Fibroblast of lung (primary cell): ENCODE data around the gene RPL10. TPM values are rescaled to one million over a fixed set of nuclear protein-coding genes. Genes with fewer than 3 reads are reported as not detected.

Experiments used
- DNase-seq, 2 donors: peaks; one replicate each; pipeline versions ENCODE4 v3.0.0 to v3.0.0-alpha.2; 2010; ENCODE audit warnings: low read depth in 2 of 2
- H2AFZ ChIP-seq: 2 replicates; pipeline ENCODE4 v1.5.1; 2012; ENCODE audit warnings: low read length, control low read depth, inconsistent platforms
- H3K27ac ChIP-seq: 2 replicates; pipeline ENCODE4 v1.5.1; 2011; ENCODE audit warnings: low read length, control low read depth; ENCODE audit not compliant: insufficient read depth
- H3K27me3 ChIP-seq: 2 replicates; pipeline ENCODE4 v1.5.1; 2011; ENCODE audit warnings: mild to moderate bottlenecking, low read length; ENCODE audit not compliant: control insufficient read depth, insufficient read depth
- H3K36me3 ChIP-seq: 2 replicates; pipeline ENCODE4 v1.5.1; 2011; ENCODE audit warnings: low read length; ENCODE audit not compliant: control insufficient read depth, insufficient read depth
- H3K4me1 ChIP-seq: 2 replicates; pipeline ENCODE4 v1.5.1; 2011; ENCODE audit warnings: low read length; ENCODE audit not compliant: control insufficient read depth, insufficient read depth; ENCODE audit errors: extremely low read depth
- H3K4me2 ChIP-seq: 2 replicates; pipeline ENCODE4 v1.5.1; 2011; ENCODE audit warnings: low read length, control low read depth; ENCODE audit not compliant: insufficient read depth; ENCODE audit errors: extremely low read depth
- H3K4me3 ChIP-seq, 4 experiments: fragments of 200-600 bp in 1 of 4; sonication (generic) in 1 of 4; replicated peaks in 1 of 4; 2 replicates each; pipeline ENCODE4 v1.5.1; 2011 to 2016; ENCODE audit warnings: low read length in 4 of 4, low read depth in 3 of 4, mild to moderate bottlenecking in 3 of 4, control low read depth in 2 of 4, inconsistent platforms in 1 of 4, mixed read lengths in 1 of 4; ENCODE audit not compliant: insufficient read depth in 1 of 4; ENCODE audit errors: control extremely low read depth in 1 of 4
- H3K79me2 ChIP-seq: 2 replicates; pipeline ENCODE4 v1.5.1; 2012; ENCODE audit warnings: mild to moderate bottlenecking, low read length, inconsistent platforms; ENCODE audit not compliant: control insufficient read depth, insufficient read depth
- H3K9ac ChIP-seq: 2 replicates; pipeline ENCODE4 v1.5.1; 2011; ENCODE audit warnings: mild to moderate bottlenecking, low read length, control low read depth; ENCODE audit not compliant: insufficient read depth
- H3K9me3 ChIP-seq: 2 replicates; pipeline ENCODE4 v1.5.1; 2012; ENCODE audit warnings: low read depth, low read length; ENCODE audit not compliant: control insufficient read depth, insufficient read depth
- H4K20me1 ChIP-seq: 2 replicates; pipeline ENCODE4 v1.5.1; 2011; ENCODE audit warnings: low read length; ENCODE audit not compliant: control insufficient read depth, insufficient read depth; ENCODE audit errors: extremely low read depth
- CTCF ChIP-seq, 2 donors: IDR thresholded peaks in 1 of 2; conservative IDR thresholded peaks in 1 of 2; 1 replicate in 1 of 2; 2 replicates in 1 of 2; pipeline ENCODE4 v1.5.1; 2011 to 2012; ENCODE audit warnings: low read length in 2 of 2, control low read depth in 1 of 2, inconsistent platforms in 1 of 2, low read depth in 1 of 2, mild to moderate bottlenecking in 1 of 2
- EZH2 ChIP-seq: IDR thresholded peaks from 2 replicates; pipeline ENCODE4 v1.5.1; 2012; ENCODE audit warnings: low read length, control low read depth, mild to moderate bottlenecking; ENCODE audit errors: missing control alignments
- polyA plus RNA-seq, 2 donors: library from polyadenylated mRNA; depleted of rRNA in 1 of 2; stranded (reverse) in 1 of 2; unstranded in 1 of 2; fragments of >200 nt; gene quantifications; 2 replicates each; pipeline ENCODE4 v1.2.1, GENCODE V29; 2011 to 2012; ENCODE audit warnings: missing spikeins in 1 of 2
- total RNA-seq: library from RNA; depleted of rRNA; stranded (reverse); fragments of >200 nt; gene quantifications from 2 replicates; pipeline ENCODE4 v1.2.1, GENCODE V29; 2014

The RPL10 gene
- total and polyA plus RNA-seq, 2 donors (not counting 1 experiment from before 2014, with no cell fraction given) = 2,319 to 4,527 TPM

GRCh38 chrX:154379569-154379951, 18.6 kb upstream of the RPL10 start:
- Histone ChIP-seq H3K36me3 (peaks cover 3% of the 10 kb centered on the region), H3K4me3 (peak overlapping the region; percentile 73 to 84 (median 77)), H3K27ac (peak overlapping the region; percentile 96), H3K4me2 (peak overlapping the region; percentile 88), H4K20me1 (no peaks in the 10 kb centered on the region), H3K79me2 (peaks cover 18% of the 10 kb centered on the region), H2AFZ (no peak overlapping the region), H3K9me3 (no peaks in the 10 kb centered on the region), H3K4me1 (peaks cover 5% of the 10 kb centered on the region), H3K27me3 (no peaks in the 10 kb centered on the region), H3K9ac (peak overlapping the region; percentile 97)
- TF ChIP-seq EZH2 = no peak
- TF ChIP-seq CTCF (conservative IDR thresholded peaks at IDR 0.05 in 1 of 2, IDR thresholded peaks at IDR 0.05 in 1 of 2; ENCODE audit: low read depth in 1 of 2, low read length in 2 of 2) = no peak
- no peak for DNase-seq

- Histone ChIP-seq H2AFZ (no peak overlapping the region), H4K20me1 (no peaks in the 10 kb centered on the region), H3K9ac (peak overlapping the region; percentile 97), H3K9me3 (no peaks in the 10 kb centered on the region), H3K4me1 (peaks cover 5% of the 10 kb centered on the region), H3K27ac (peak overlapping the region; percentile 96), H3K4me2 (peak overlapping the region; percentile 88), H3K27me3 (no peaks in the 10 kb centered on the region), H3K36me3 (peaks cover 3% of the 10 kb centered on the region), H3K4me3 (peak overlapping the region; percentile 73 to 84 (median 77)), H3K79me2 (peaks cover 18% of the 10 kb centered on the region)
- DNase-seq = no peak
- no peak for TF ChIP-seq CTCF (conservative IDR thresholded peaks at IDR 0.05 in 1 of 2, IDR thresholded peaks at IDR 0.05 in 1 of 2; ENCODE audit: low read depth in 1 of 2, low read length in 2 of 2)
- TF ChIP-seq EZH2 = no peak
These were observed 18.0 kb upstream of the RPL10 start for GRCh38 chrX:154380153-154380552.

GRCh38 chrX:154380787-154381186, 17.4 kb upstream of the RPL10 start:
- Histone ChIP-seq H3K9me3 (no peaks in the 10 kb centered on the region), H3K4me3 (peak overlapping the region; percentile 73 to 84 (median 77)), H3K79me2 (peaks cover 18% of the 10 kb centered on the region), H3K4me1 (peaks cover 5% of the 10 kb centered on the region), H3K36me3 (peaks cover 3% of the 10 kb centered on the region), H3K27ac (no peak overlapping the region), H3K4me2 (peak overlapping the region; percentile 88), H4K20me1 (no peaks in the 10 kb centered on the region), H3K9ac (peak overlapping the region; percentile 97), H2AFZ (no peak overlapping the region), H3K27me3 (no peaks in the 10 kb centered on the region)
- no peak for DNase-seq
- no peak for TF ChIP-seq CTCF (conservative IDR thresholded peaks at IDR 0.05 in 1 of 2, IDR thresholded peaks at IDR 0.05 in 1 of 2; ENCODE audit: low read depth in 1 of 2, low read length in 2 of 2)
- TF ChIP-seq EZH2 = no peak
